HUES6 (cell line): ENCODE results near the gene MAD1L1.

Experiments used
- H3K27ac ChIP-seq: 2 replicates; pipeline ENCODE4 v1.7.0; 2013; ENCODE audit warnings: low read depth, mild to moderate bottlenecking, low read length, inconsistent platforms
- H3K27me3 ChIP-seq: 2 replicates; pipeline ENCODE4 v1.6.1; 2013; ENCODE audit warnings: low read length; ENCODE audit not compliant: control insufficient read depth, insufficient read depth
- H3K36me3 ChIP-seq: 2 replicates; pipeline ENCODE4 v1.6.1; 2013; ENCODE audit warnings: low read length; ENCODE audit not compliant: control insufficient read depth, insufficient read depth
- H3K4me1 ChIP-seq: 2 replicates; pipeline ENCODE4 v1.6.1; 2013; ENCODE audit warnings: low read length; ENCODE audit not compliant: control insufficient read depth, insufficient read depth
- H3K4me3 ChIP-seq: 2 replicates; pipeline ENCODE4 v1.5.1; 2013; ENCODE audit warnings: low read depth, low read length
- H3K9ac ChIP-seq: one replicate; pipeline ENCODE4 v1.6.1; 2013; ENCODE audit warnings: mild to moderate bottlenecking, low read length
- H3K9me3 ChIP-seq: 2 replicates; pipeline ENCODE4 v1.6.1; 2013; ENCODE audit warnings: low read depth, low read length; ENCODE audit not compliant: control insufficient read depth, insufficient read depth

Gene MAD1L1

GRCh38 chr7:1988533-1988930 is 244.2 kb downstream of the MAD1L1 start:
- Histone ChIP-seq H3K9me3 (no peaks in the 10 kb centered on the region), H3K36me3 (no peaks in the 10 kb centered on the region), H3K27ac (peak overlapping the region; percentile 33; the same call in 1 of the 2 replicates), H3K4me3 (no peak overlapping the region), H3K4me1 (peaks cover 4% of the 10 kb centered on the region; the same call in 1 of the 2 replicates), H3K9ac (no peak overlapping the region), H3K27me3 (no peaks in the 10 kb centered on the region)

GRCh38 chr7:1987591-1988532 is 244.9 kb downstream of the MAD1L1 start:
- Histone ChIP-seq H3K27me3 (no peaks in the 10 kb centered on the region), H3K9ac (no peak overlapping the region), H3K4me3 (no peak overlapping the region), H3K27ac (peak overlapping the region; percentile 33; the same call in 1 of the 2 replicates), H3K4me1 (peaks cover 4% of the 10 kb centered on the region; the same call in 1 of the 2 replicates), H3K9me3 (no peaks in the 10 kb centered on the region), H3K36me3 (no peaks in the 10 kb centered on the region)

- no peaks in the 10 kb centered on the region for H3K36me3 ChIP-seq
- H3K27ac ChIP-seq = no peak overlapping the region
- H3K9me3 ChIP-seq = no peaks in the 10 kb centered on the region
- no peak overlapping the region for H3K9ac ChIP-seq
- H3K4me1 ChIP-seq = peaks cover 4% of the 10 kb centered on the region; the same call in 1 of the 2 replicates
- no peak overlapping the region for H3K4me3 ChIP-seq
- H3K27me3 ChIP-seq = no peaks in the 10 kb centered on the region
Measured at GRCh38 chr7:1987084-1987535, 245.6 kb downstream of the MAD1L1 start.

GRCh38 chr7:1986366-1987083 is 246.2 kb downstream of the MAD1L1 start:
- Histone ChIP-seq H3K4me3 (no peak overlapping the region), H3K36me3 (no peaks in the 10 kb centered on the region), H3K9me3 (no peaks in the 10 kb centered on the region), H3K9ac (no peak overlapping the region), H3K27ac (no peak overlapping the region), H3K4me1 (peaks cover 4% of the 10 kb centered on the region; the same call in 1 of the 2 replicates), H3K27me3 (no peaks in the 10 kb centered on the region)

GRCh38 chr7:1985936-1986335 is 246.8 kb downstream of the MAD1L1 start:
- Histone ChIP-seq H3K9me3 (no peaks in the 10 kb centered on the region), H3K27ac (no peak overlapping the region), H3K9ac (no peak overlapping the region)

GRCh38 chr7:1985042-1985441 is 247.7 kb downstream of the MAD1L1 start:
- Histone ChIP-seq H3K36me3 (no peaks in the 10 kb centered on the region), H3K9ac (no peak overlapping the region), H3K27ac (no peak overlapping the region), H3K27me3 (no peaks in the 10 kb centered on the region), H3K4me1 (peaks cover 4% of the 10 kb centered on the region; the same call in 1 of the 2 replicates), H3K9me3 (no peaks in the 10 kb centered on the region), H3K4me3 (no peak overlapping the region)

More at GRCh38 chr7:1985936-1986335, 246.8 kb downstream of the MAD1L1 start:
- peaks cover 4% of the 10 kb centered on the region; the same call in 1 of the 2 replicates for H3K4me1 ChIP-seq
- H3K4me3 ChIP-seq = no peak overlapping the region
- no peaks in the 10 kb centered on the region for H3K27me3 ChIP-seq
- no peaks in the 10 kb centered on the region for H3K36me3 ChIP-seq

GRCh38 chr7:1981878-1982230 is 250.9 kb downstream of the MAD1L1 start:
- Histone ChIP-seq H3K27ac (no peak overlapping the region), H3K36me3 (peaks cover 22% of the 10 kb centered on the region), H3K9me3 (peaks cover 12% of the 10 kb centered on the region), H3K27me3 (no peaks in the 10 kb centered on the region), H3K4me1 (peaks cover 10% of the 10 kb centered on the region; the same call in 1 of the 2 replicates), H3K9ac (no peak overlapping the region), H3K4me3 (no peak overlapping the region)

GRCh38 chr7:1981201-1981877 is 251.4 kb downstream of the MAD1L1 start:
- Histone ChIP-seq H3K36me3 (peaks cover 27% of the 10 kb centered on the region), H3K9me3 (peaks cover 12% of the 10 kb centered on the region), H3K4me1 (peaks cover 10% of the 10 kb centered on the region; the same call in 1 of the 2 replicates), H3K27me3 (no peaks in the 10 kb centered on the region), H3K27ac (no peak overlapping the region), H3K9ac (no peak overlapping the region), H3K4me3 (no peak overlapping the region)

- H3K4me1 ChIP-seq = peaks cover 6% of the 10 kb centered on the region; the same call in 1 of the 2 replicates
- H3K9me3 ChIP-seq = peaks cover 12% of the 10 kb centered on the region
- H3K27me3 ChIP-seq = no peaks in the 10 kb centered on the region
- H3K36me3 ChIP-seq = peaks cover 32% of the 10 kb centered on the region
- H3K9ac ChIP-seq = no peak overlapping the region
- H3K4me3 ChIP-seq = no peak overlapping the region
- no peak overlapping the region for H3K27ac ChIP-seq
Measured at GRCh38 chr7:1979591-1980560, 252.9 kb downstream of the MAD1L1 start.
